CD4-positive, alpha-beta T cell treated with Interferon gamma for 1 hour (primary cell): ENCODE data around the gene SCD5.

Experiments used
- DNase-seq: peaks from one replicate; pipeline ENCODE4 v3.0.0-alpha.2; 2020

Gene SCD5

GRCh38 chr4:82624819-82625218, 173.8 kb downstream of the SCD5 start:
- DNase-seq = no peak

- no peak for DNase-seq
Measured at GRCh38 chr4:82623121-82623683, 175.4 kb downstream of the SCD5 start.

GRCh38 chr4:82621251-82621650, 177.3 kb downstream of the SCD5 start:
- no peak for DNase-seq

GRCh38 chr4:82620126-82620735, 178.4 kb downstream of the SCD5 start:
- no peak for DNase-seq

- no peak for DNase-seq
Measured at GRCh38 chr4:82618103-82618720, 180.4 kb downstream of the SCD5 start.

- DNase-seq = no peak
Measured at GRCh38 chr4:82614838-82615449, 183.7 kb downstream of the SCD5 start.

GRCh38 chr4:82613121-82613520, 185.5 kb downstream of the SCD5 start:
- no peak for DNase-seq

GRCh38 chr4:82611982-82612381, 186.6 kb downstream of the SCD5 start:
- DNase-seq = no peak

- DNase-seq = no peak
Measured at GRCh38 chr4:82611527-82611926, 187.1 kb downstream of the SCD5 start.

- no peak for DNase-seq
Measured at GRCh38 chr4:82610041-82610440, 188.6 kb downstream of the SCD5 start.

- DNase-seq = no peak
Measured at GRCh38 chr4:82606622-82607021, 192.0 kb downstream of the SCD5 start.

GRCh38 chr4:82604522-82604921, 194.1 kb downstream of the SCD5 start:
- no peak for DNase-seq

GRCh38 chr4:82601242-82602015, 197.2 kb downstream of the SCD5 start:
- no peak for DNase-seq

GRCh38 chr4:82599336-82599735, 199.3 kb downstream of the SCD5 start:
- DNase-seq = no peak

- no peak for DNase-seq
Measured at GRCh38 chr4:82594456-82594855, 204.1 kb downstream of the SCD5 start.

- no peak for DNase-seq
Measured at GRCh38 chr4:82593411-82593810, 205.2 kb downstream of the SCD5 start.

- DNase-seq = no peak
Measured at GRCh38 chr4:82592639-82593038, 206.0 kb downstream of the SCD5 start.

- no peak for DNase-seq
Measured at GRCh38 chr4:82591592-82591991, 207.0 kb downstream of the SCD5 start.

GRCh38 chr4:82589756-82590155, 208.8 kb downstream of the SCD5 start:
- DNase-seq = no peak

- DNase-seq = no peak
Measured at GRCh38 chr4:82588771-82589270, 209.8 kb downstream of the SCD5 start.

GRCh38 chr4:82587826-82588540, 210.6 kb downstream of the SCD5 start:
- DNase-seq = no peak

- DNase-seq = no peak
Measured at GRCh38 chr4:82585690-82586435, 212.7 kb downstream of the SCD5 start.
